GM23248 (cell line): ENCODE measurements around the gene KCTD8. TPM values are rescaled to one million over a fixed set of nuclear protein-coding genes. Genes with fewer than 3 reads are reported as not detected.

ENCODE experiments used
- DNase-seq: peaks from one replicate; pipeline ENCODE4 v3.0.0-alpha.2; 2015
- H2AFZ ChIP-seq: fragments of 200-600 bp; sonication (generic); 2 replicates; pipeline ENCODE4 v1.6.1; 2016; ENCODE audit warnings: antibody characterized with exemption
- H3F3A ChIP-seq: fragments of 200-600 bp; sonication (generic); 2 replicates; pipeline ENCODE4 v1.6.1; 2016; ENCODE audit warnings: mild to moderate bottlenecking, antibody characterized with exemption, mixed run types; ENCODE audit not compliant: insufficient read depth
- H3K27ac ChIP-seq: fragments of 200-600 bp; sonication (generic); 2 replicates; pipeline ENCODE4 v1.5.1; 2016; ENCODE audit warnings: mild to moderate bottlenecking
- H3K27me3 ChIP-seq: fragments of 200-600 bp; sonication (generic); replicated peaks from 2 replicates; pipeline ENCODE4 v1.6.1; 2016; ENCODE audit warnings: mild to moderate bottlenecking; ENCODE audit not compliant: insufficient read depth
- H3K36me3 ChIP-seq: fragments of 200-600 bp; sonication (generic); 2 replicates; pipeline ENCODE4 v1.6.1; 2016; ENCODE audit warnings: low read depth, mild to moderate bottlenecking
- H3K4me1 ChIP-seq: fragments of 200-600 bp; sonication (generic); 2 replicates; pipeline ENCODE4 v1.6.1; 2016; ENCODE audit warnings: mild to moderate bottlenecking; ENCODE audit not compliant: insufficient read depth
- H3K4me2 ChIP-seq: fragments of 200-600 bp; sonication (generic); one replicate; pipeline ENCODE4 v1.6.1; 2016; ENCODE audit warnings: mild to moderate bottlenecking; ENCODE audit not compliant: unreplicated experiment
- H3K4me3 ChIP-seq: fragments of 200-600 bp; sonication (generic); 2 replicates; pipeline ENCODE4 v1.5.1; 2016; ENCODE audit warnings: mild to moderate bottlenecking
- H3K79me2 ChIP-seq: fragments of 200-600 bp; sonication (generic); 2 replicates; pipeline ENCODE4 v1.6.1; 2016; ENCODE audit warnings: mild to moderate bottlenecking; ENCODE audit not compliant: insufficient read depth
- H3K9ac ChIP-seq: fragments of 200-600 bp; sonication (generic); 2 replicates; pipeline ENCODE4 v1.6.1; 2016; ENCODE audit warnings: mild to moderate bottlenecking
- H3K9me2 ChIP-seq: fragments of 200-600 bp; sonication (generic); 2 replicates; pipeline ENCODE4 v1.6.1; 2016; ENCODE audit warnings: mixed run types, mild to moderate bottlenecking, moderate library complexity; ENCODE audit not compliant: insufficient read depth
- H3K9me3 ChIP-seq: fragments of 200-600 bp; sonication (generic); one replicate; pipeline ENCODE4 v1.6.1; 2017; ENCODE audit warnings: low read depth
- H4K20me1 ChIP-seq: fragments of 200-600 bp; sonication (generic); 2 replicates; pipeline ENCODE4 v1.6.0; 2016; ENCODE audit not compliant: insufficient read depth
- EZH2 ChIP-seq: fragments of 200-600 bp; sonication (generic); IDR thresholded peaks from 2 replicates; pipeline ENCODE4 v1.6.1; 2018; ENCODE audit warnings: antibody characterized with exemption, mild to moderate bottlenecking; ENCODE audit not compliant: insufficient read depth, poor library complexity, severe bottlenecking
- EZH2phosphoT487 ChIP-seq: fragments of 200-600 bp; sonication (generic); IDR thresholded peaks from 2 replicates; pipeline ENCODE4 v1.6.1; 2018; ENCODE audit warnings: antibody characterized with exemption, moderate library complexity, mild to moderate bottlenecking, low read depth; ENCODE audit not compliant: insufficient read depth
- WGBS, 2 experiments: methylation state at CpG; one replicate each; pipeline ENCODE4 v1.1.6; 2015 to 2017; ENCODE audit warnings: low lambda C conversion rate in 2 of 2, low coverage in 1 of 2; ENCODE audit errors: missing lambda C conversion rate in 2 of 2; 5-methylcytosine and 5-hydroxymethylcytosine counted together
- in situ Hi-C: fragments of 300-500 bp; cut with MboI; formaldehyde crosslinking; loops from 2 replicates; pipeline ENCODE4 v1.15.0; 2020
- polyA plus RNA-seq: library from polyadenylated mRNA; unstranded; fragments of >200 nt; fragmentation: Nextera tagmentation; extraction: Ambion mirVana; gene quantifications from 2 replicates; pipeline ENCODE4 v1.2.1, GENCODE V29; 2016
- total RNA-seq: library from RNA; depleted of rRNA; stranded (reverse); fragments of >200 nt; shearing (Covaris generic); gene quantifications from 2 replicates; pipeline ENCODE4 v1.2.3, GENCODE V29; 2014

The KCTD8 gene
- total and polyA plus RNA-seq, 2 experiments from 2014 or later = not detected

DNA sequence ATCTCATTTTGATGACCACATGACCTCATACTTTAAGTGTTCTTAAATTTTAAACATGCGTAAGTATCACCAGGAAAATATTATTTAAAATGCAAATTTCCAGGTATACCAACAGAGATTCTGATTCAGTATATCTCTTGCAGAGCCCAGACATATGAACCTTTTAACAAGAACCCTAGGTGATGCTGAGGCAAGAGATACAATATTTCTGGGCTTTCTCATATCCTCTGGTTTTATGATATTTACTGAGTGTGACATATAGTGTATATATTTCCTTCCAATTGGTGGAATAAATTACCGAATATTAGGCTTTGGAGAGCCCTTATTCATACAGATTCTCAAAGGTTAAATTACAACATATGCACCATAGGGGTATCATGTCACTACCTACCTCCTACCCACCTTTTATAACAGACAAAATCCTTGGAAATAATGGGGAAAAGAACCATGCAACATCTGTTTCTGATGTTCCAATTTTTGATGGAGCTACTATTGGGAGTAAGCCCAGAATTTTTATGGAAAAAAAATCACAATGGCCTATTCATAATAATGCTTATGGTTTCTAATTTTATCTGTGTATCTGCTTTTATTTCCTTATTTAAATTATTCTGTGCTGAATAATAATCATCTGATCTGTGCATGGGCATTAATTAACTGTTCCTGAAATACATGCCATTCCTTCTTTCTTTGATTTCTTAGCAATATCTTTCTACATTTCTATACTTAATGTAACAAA is 27.1 kb downstream of the KCTD8 start:
- Histone ChIP-seq H3K9me2 (no peaks in the 10 kb centered on the region), H3K4me2 (no peak overlapping the region), H3K4me3 (no peak overlapping the region), H3K9me3 (no peaks in the 10 kb centered on the region), H3K27ac (no peak overlapping the region), H3F3A (no peaks in the 10 kb centered on the region), H2AFZ (no peak overlapping the region), H3K27me3 (no peaks in the 10 kb centered on the region), H3K79me2 (no peaks in the 10 kb centered on the region), H3K4me1 (no peaks in the 10 kb centered on the region), H3K36me3 (no peaks in the 10 kb centered on the region), H3K9ac (no peak overlapping the region), H4K20me1 (no peaks in the 10 kb centered on the region)
- in situ Hi-C loops = no loop called here
- DNase-seq = no peak
- 37 to 46% methylated on average over 2 of the region's 2 CpGs for whole genome bisulfite sequencing, 2 experiments
- TF ChIP-seq EZH2 = no peak
- no peak for TF ChIP-seq EZH2phosphoT487

DNA sequence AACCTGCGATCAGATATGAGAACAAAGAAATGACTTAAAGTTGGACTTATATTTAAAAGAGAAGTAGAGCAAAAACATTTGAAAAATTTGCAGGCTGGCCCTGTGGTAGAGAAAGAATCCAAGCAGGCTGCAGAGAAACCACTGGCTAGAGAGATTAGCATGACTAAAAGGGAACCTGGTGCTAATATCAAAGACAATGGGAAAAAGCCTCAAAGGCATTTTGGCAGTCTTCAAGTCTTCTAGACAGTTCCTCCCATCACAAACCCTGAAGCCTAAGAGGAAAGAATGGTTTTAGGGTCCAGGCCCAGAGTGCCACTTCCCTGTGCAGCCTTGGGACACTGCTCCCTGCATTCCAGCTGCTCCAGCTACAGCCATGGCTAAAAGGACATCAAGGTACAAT is 33.4 kb downstream of the KCTD8 start:
- Histone ChIP-seq H3K4me2 (no peak overlapping the region), H3K9me3 (no peaks in the 10 kb centered on the region), H3F3A (no peaks in the 10 kb centered on the region), H3K27ac (no peak overlapping the region), H2AFZ (no peak overlapping the region), H3K36me3 (no peaks in the 10 kb centered on the region), H3K79me2 (no peaks in the 10 kb centered on the region), H3K27me3 (no peaks in the 10 kb centered on the region), H3K9ac (no peak overlapping the region), H4K20me1 (no peaks in the 10 kb centered on the region), H3K4me1 (no peaks in the 10 kb centered on the region), H3K4me3 (no peak overlapping the region), H3K9me2 (no peaks in the 10 kb centered on the region)
- WGBS, 2 experiments = 48 to 53% methylated on average over 1 of the region's 1 CpG
- no peak for DNase-seq
- in situ Hi-C loops = no loop called here
- TF ChIP-seq EZH2 = no peak
- TF ChIP-seq EZH2phosphoT487 = no peak

DNA sequence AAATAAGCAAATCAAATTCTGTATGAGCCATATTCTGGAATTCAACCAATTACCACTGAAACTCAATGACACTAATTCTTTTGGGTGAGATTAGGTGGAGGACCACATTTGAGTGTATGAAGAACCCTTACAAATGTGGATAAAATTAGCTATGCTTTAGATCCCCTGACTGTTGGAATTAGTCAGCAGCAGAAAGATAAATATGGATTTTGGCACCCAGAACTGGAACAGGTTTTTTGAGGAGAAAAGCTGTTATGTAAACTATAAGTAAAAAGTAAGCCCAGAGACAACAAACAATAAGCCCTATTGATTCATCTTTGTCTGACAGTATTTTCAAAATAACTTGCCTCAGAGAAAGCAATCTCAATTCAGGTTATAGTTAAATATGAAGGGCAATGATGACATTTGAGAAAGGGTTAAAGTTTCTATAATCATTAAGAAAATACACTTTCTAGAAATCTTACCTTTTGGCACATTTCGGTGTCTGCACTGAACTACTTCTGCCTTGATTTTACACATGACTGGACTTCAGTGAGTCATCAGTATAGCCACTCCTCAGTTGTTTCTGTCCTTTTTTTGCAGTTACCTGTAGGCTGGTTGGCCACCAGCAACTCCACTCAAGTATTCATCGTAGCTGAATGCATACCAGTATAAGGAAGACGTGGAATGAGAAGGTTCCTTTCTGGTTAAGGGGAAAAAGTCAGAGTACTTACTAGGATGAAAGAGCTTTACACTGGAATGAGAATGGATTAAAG is 80.0 kb downstream of the KCTD8 start:
- in situ Hi-C loops = no loop called here
- 28% methylated on average over 3 of the region's 3 CpGs for WGBS, 2 experiments

DNA sequence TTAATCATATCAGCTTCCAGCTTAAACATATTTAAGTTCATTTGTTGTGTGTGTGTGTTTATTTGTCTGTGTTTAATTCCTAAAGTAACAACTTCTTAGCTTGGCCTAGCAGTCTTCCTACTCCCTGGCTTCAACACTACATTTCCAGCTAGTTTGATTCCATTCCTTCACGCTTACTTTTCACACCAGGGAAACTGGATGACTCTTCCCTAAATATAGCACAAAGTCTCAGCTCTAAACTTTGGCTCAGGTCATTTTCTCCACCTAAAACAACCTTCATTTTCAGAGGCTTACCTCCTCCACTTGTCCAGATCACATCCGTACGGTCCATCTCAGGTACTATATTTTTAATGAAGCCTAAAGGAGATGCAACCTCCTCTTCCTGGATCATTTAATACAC is 94.4 kb downstream of the KCTD8 start:
- no peaks in the 10 kb centered on the region for H3K27me3 ChIP-seq
- no peak overlapping the region for H3K4me2 ChIP-seq
- in situ Hi-C loops = no loop called here
- no peaks in the 10 kb centered on the region for H3F3A ChIP-seq
- H3K4me1 ChIP-seq = no peaks in the 10 kb centered on the region
- DNase-seq = no peak
- H3K79me2 ChIP-seq = no peaks in the 10 kb centered on the region
- no peaks in the 10 kb centered on the region for H4K20me1 ChIP-seq
- H2AFZ ChIP-seq = no peak overlapping the region
- H3K9ac ChIP-seq = no peak overlapping the region
- H3K36me3 ChIP-seq = no peaks in the 10 kb centered on the region
- no peak overlapping the region for H3K27ac ChIP-seq
- H3K4me3 ChIP-seq = no peak overlapping the region
- WGBS, 2 experiments = 38 to 47% methylated on average over 3 of the region's 3 CpGs
- TF ChIP-seq EZH2 (no peak), EZH2phosphoT487 (no peak)
- no peaks in the 10 kb centered on the region for H3K9me3 ChIP-seq
- no peaks in the 10 kb centered on the region for H3K9me2 ChIP-seq

More for the DNA sequence above, 80.0 kb downstream of the KCTD8 start:
- Histone ChIP-seq H3K79me2 (no peaks in the 10 kb centered on the region), H3K27me3 (no peaks in the 10 kb centered on the region), H3K36me3 (no peaks in the 10 kb centered on the region), H3K9ac (no peak overlapping the region), H3K9me2 (no peaks in the 10 kb centered on the region), H3K4me3 (no peak overlapping the region), H3K4me1 (no peaks in the 10 kb centered on the region), H3F3A (no peaks in the 10 kb centered on the region), H3K4me2 (no peak overlapping the region), H2AFZ (no peak overlapping the region), H4K20me1 (no peaks in the 10 kb centered on the region), H3K9me3 (no peaks in the 10 kb centered on the region), H3K27ac (no peak overlapping the region)
- no peak for TF ChIP-seq EZH2
- no peak for TF ChIP-seq EZH2phosphoT487
- no peak for DNase-seq
